PC-9 (cell line): ENCODE measurements around the gene OR13J1. TPM values are rescaled to one million over a fixed set of nuclear protein-coding genes. Genes with fewer than 3 reads are reported as not detected.

ENCODE experiments used
- BruUV-seq: library from RNA; stranded (reverse); fragments of 400-500 nt; replicated peaks from 2 replicates; lab custom pipeline; 2021; lab: Mats Ljungman, UMichigan
- CTCF ChIA-PET: fragments of 300-600 bp; sonication (Branson Sonifier 250); formaldehyde crosslinking; loops from one replicate; lab custom pipeline; 2022; ENCODE audit warnings: antibody characterized with exemption; lab: Charles Lee
- POLR2A ChIA-PET: fragments of 300-600 bp; sonication (Branson Sonifier 250); formaldehyde crosslinking; loops from one replicate; lab custom pipeline; 2022; ENCODE audit warnings: antibody characterized with exemption; ENCODE audit not compliant: unreplicated experiment; lab: Charles Lee
- DNase-seq, 2 experiments: peaks; one replicate each; pipeline versions ENCODE4 v3.0.0 to v3.0.0-alpha.2; 2015 to 2022; ENCODE audit warnings: mixed read lengths in 1 of 2
- H2AFZ ChIP-seq: fragments of 200-600 bp; sonication (generic); 2 replicates; pipeline ENCODE4 v1.8.1; 2017; ENCODE audit warnings: antibody characterized with exemption
- H3F3A ChIP-seq: fragments of 200-600 bp; sonication (generic); 2 replicates; pipeline ENCODE4 v1.8.1; 2017; ENCODE audit warnings: antibody characterized with exemption, mild to moderate bottlenecking, low read depth; ENCODE audit not compliant: insufficient read depth
- H3K27ac ChIP-seq: fragments of 200-600 bp; sonication (generic); 2 replicates; pipeline ENCODE4 v1.6.1; 2016; ENCODE audit warnings: mixed run types
- H3K27me3 ChIP-seq: fragments of 200-600 bp; sonication (generic); 2 replicates; pipeline ENCODE4 v1.6.1; 2016; ENCODE audit warnings: low read depth, mixed run types; ENCODE audit not compliant: insufficient read depth
- H3K36me3 ChIP-seq: fragments of 200-600 bp; sonication (generic); 2 replicates; pipeline ENCODE4 v1.6.1; 2016; ENCODE audit warnings: low read depth, mixed run types
- H3K4me1 ChIP-seq: fragments of 200-600 bp; sonication (generic); replicated peaks from 2 replicates; pipeline ENCODE4 v1.6.1; 2016; ENCODE audit warnings: mixed run types; ENCODE audit not compliant: insufficient read depth
- H3K4me2 ChIP-seq: fragments of 200-600 bp; sonication (generic); 2 replicates; pipeline ENCODE4 v1.6.1; 2017; ENCODE audit warnings: mixed run types
- H3K4me3 ChIP-seq: fragments of 200-600 bp; sonication (generic); 2 replicates; pipeline ENCODE4 v1.6.1; 2016; ENCODE audit warnings: mixed run types
- H3K79me2 ChIP-seq: fragments of 200-600 bp; sonication (generic); 2 replicates; pipeline ENCODE4 v1.6.1; 2017; ENCODE audit warnings: low read depth, mixed run types
- H3K9me2 ChIP-seq: fragments of 200-600 bp; sonication (generic); 2 replicates; pipeline ENCODE4 v1.8.1; 2017; ENCODE audit warnings: mild to moderate bottlenecking; ENCODE audit not compliant: insufficient read depth
- H3K9me3 ChIP-seq: fragments of 200-600 bp; sonication (generic); 2 replicates; pipeline ENCODE4 v1.8.1; 2016; ENCODE audit warnings: low read depth; ENCODE audit not compliant: insufficient read depth
- H4K20me1 ChIP-seq: fragments of 200-600 bp; sonication (generic); 2 replicates; pipeline ENCODE4 v1.8.1; 2017; ENCODE audit not compliant: insufficient read depth
- EZH2 ChIP-seq: fragments of 200-600 bp; sonication (generic); IDR thresholded peaks from 2 replicates; pipeline ENCODE4 v1.8.0; 2017; ENCODE audit warnings: antibody characterized with exemption, low read depth
- intact Hi-C: fragments of 100-400 bp; cut with micrococcal nuclease; formaldehyde crosslinking; loops from one replicate; pipeline ENCODE4 v1.10.0; 2022; ENCODE audit not compliant: unreplicated experiment
- total RNA-seq: library from RNA; stranded (reverse); gene quantifications from 2 replicates; pipeline ENCODE4 v1.2.3, GENCODE V29; 2021
- TF ChIP-seq, protein P1 (sequence below): fragments of 200-600 bp; sonication (generic); conservative IDR thresholded peaks from 2 replicates; pipeline ENCODE4 v1.6.1; 2017; ENCODE audit warnings: mixed run types, antibody characterized with exemption, mild to moderate bottlenecking, moderate library complexity

OR13J1 gene
- total RNA-seq, 1 experiment from 2014 or later: not detected

DNA sequence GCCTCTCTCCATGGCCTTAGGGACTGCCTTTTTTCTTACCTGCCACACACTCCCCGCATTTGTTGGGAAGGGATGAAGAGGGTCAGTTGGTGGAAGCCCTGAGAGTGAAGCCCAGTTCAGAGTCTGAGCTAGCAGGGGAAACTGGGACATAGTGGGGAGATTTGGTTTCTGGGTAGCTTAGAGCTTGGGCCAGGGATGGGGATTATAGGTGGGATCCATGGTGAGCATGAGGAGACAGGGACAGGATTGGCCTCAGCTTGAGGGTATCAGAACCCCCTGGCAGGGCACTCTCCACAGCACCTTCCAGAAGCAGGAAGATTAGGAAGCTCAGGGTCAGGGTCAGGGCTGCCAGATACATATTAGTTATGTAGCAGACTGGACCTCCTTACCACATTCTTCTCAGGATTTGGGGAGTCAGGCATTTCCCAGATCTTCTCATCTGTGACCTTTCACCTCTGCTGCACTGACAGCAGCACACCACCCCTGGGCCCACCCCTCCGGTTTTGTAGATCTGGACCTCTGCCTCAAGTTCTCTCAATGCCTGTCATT, 17.9 kb downstream of the OR13J1 start:
- H3K9me2 ChIP-seq: no peaks in the 10 kb centered on the region
- no peaks in the 10 kb centered on the region for H3K79me2 ChIP-seq
- intact Hi-C loops: no loop called here
- TF ChIP-seq, protein P1, sequence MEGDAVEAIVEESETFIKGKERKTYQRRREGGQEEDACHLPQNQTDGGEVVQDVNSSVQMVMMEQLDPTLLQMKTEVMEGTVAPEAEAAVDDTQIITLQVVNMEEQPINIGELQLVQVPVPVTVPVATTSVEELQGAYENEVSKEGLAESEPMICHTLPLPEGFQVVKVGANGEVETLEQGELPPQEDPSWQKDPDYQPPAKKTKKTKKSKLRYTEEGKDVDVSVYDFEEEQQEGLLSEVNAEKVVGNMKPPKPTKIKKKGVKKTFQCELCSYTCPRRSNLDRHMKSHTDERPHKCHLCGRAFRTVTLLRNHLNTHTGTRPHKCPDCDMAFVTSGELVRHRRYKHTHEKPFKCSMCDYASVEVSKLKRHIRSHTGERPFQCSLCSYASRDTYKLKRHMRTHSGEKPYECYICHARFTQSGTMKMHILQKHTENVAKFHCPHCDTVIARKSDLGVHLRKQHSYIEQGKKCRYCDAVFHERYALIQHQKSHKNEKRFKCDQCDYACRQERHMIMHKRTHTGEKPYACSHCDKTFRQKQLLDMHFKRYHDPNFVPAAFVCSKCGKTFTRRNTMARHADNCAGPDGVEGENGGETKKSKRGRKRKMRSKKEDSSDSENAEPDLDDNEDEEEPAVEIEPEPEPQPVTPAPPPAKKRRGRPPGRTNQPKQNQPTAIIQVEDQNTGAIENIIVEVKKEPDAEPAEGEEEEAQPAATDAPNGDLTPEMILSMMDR: no peak
- TF ChIP-seq EZH2: no peak
- H3K4me1 ChIP-seq: no peaks in the 10 kb centered on the region
- no peak overlapping the region for H2AFZ ChIP-seq
- H3F3A ChIP-seq: no peaks in the 10 kb centered on the region
- no peaks in the 10 kb centered on the region for H3K9me3 ChIP-seq
- DNase-seq: no peak
- H3K27ac ChIP-seq: no peak overlapping the region
- BruUV-seq: no TSS peak
- no peak overlapping the region for H3K4me2 ChIP-seq
- ChIA-PET POLR2A (no interaction called here), CTCF (interaction anchor here (0.7 kb wide), 1 partner anchor 463 kb away, joined by 3 read pairs; no protein-coding TSS in a partner anchor)
- H3K4me3 ChIP-seq: no peak overlapping the region
- no peaks in the 10 kb centered on the region for H3K36me3 ChIP-seq
- H4K20me1 ChIP-seq: no peaks in the 10 kb centered on the region
- H3K27me3 ChIP-seq: no peaks in the 10 kb centered on the region

DNA sequence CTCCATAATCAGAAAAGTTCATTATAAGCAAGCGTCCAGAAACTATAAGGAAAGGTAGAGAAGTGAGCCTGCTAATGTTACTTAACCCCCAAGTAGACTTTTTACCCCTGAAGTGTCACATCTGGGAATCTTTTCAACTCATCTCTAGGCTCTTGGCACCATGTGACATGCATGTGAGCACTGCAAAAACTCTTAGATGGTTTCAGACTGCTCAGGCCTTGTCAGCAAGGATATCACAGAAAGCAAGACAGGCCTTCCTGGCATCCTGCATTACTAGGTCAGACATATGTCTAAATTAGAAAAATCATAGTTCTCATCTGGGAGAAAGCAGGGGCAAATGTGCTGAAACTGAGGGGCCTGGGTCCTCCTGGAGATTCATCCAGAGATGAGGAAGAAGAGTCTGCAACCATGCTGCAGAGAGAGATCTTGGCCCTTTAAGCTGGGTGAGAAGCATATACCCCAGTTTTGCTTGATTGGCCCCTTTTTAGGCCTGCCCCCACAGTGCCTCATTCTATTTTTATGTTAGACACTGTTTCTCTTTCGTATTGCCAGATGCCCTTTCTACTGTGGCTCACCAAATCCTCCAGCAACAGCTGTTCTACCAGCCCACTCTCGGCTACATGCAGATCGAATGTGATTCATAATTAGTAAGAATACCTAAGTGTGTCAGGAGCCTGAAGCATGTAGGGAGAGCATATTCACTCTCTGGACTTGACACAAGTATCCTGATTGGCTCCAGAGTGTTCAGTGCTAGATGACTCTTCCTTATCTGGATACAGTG, 22.2 kb downstream of the OR13J1 start:
- no peak overlapping the region for H3K4me2 ChIP-seq
- H3K9me2 ChIP-seq: no peaks in the 10 kb centered on the region
- H3K9me3 ChIP-seq: no peaks in the 10 kb centered on the region
- no peak for TF ChIP-seq EZH2
- TF ChIP-seq, protein P1: no peak
- H3K36me3 ChIP-seq: no peaks in the 10 kb centered on the region
- BruUV-seq: no TSS peak
- H3K79me2 ChIP-seq: no peaks in the 10 kb centered on the region
- H4K20me1 ChIP-seq: no peaks in the 10 kb centered on the region
- ChIA-PET CTCF (no interaction called here), POLR2A (no interaction called here)
- no peak overlapping the region for H2AFZ ChIP-seq
- no peaks in the 10 kb centered on the region for H3K27me3 ChIP-seq
- no peak for DNase-seq
- intact Hi-C loops: no loop called here
- H3K4me3 ChIP-seq: no peak overlapping the region
- no peak overlapping the region for H3K27ac ChIP-seq
- peaks cover 6% of the 10 kb centered on the region for H3F3A ChIP-seq
- peaks cover 18% of the 10 kb centered on the region for H3K4me1 ChIP-seq

DNA sequence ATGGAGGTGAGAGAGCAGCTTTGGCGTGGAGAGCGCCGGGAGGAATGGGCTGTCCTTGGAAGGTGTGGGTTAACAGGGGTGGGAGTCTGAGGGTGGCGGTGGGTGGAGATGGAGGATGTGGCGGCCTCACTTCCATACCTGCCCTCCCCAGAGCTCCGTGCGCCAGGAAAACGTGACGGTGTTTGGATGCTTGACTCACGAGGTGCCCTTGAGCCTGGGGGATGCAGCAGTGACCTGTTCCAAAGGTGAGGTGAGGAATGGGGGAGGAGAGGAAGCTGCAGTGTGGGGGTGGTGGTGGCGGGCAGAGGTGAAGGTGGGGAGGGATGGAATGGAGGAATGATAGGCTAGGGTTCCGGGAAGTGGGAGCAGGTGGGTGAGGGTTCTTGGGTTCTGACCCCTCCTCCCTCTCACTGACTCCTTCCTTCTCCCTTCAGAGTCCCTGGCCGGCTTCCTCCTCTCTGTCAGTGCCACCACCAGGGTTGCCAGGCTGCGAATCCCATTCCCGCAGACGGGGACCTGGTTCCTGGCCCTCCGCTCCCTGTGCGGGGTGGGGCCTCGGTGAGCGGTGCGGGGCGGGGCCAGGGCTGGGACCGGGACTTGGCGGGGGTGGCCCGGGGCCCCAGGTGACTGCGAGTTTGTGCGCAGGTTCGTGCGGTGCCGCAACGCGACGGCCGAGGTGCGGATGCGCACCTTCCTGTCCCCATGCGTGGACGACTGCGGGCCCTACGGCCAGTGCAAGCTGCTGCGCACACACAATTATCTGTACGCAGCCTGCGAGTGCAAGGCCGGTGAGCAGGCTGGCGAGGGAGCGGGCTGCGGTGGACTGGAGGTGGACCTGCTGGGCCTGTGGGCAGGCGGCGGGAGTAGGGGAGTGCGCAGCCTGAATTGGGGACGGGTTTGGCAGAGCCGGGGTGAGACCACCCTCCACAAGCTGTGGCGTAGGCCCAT, 24.1 kb downstream of the OR13J1 start:
- no peaks in the 10 kb centered on the region for H3K36me3 ChIP-seq
- H4K20me1 ChIP-seq: no peaks in the 10 kb centered on the region
- peaks cover 6% of the 10 kb centered on the region for H3F3A ChIP-seq
- ChIA-PET POLR2A (interaction anchor here (0.5 kb wide), 1 partner anchor 65 kb away, joined by 3 read pairs; no protein-coding TSS in a partner anchor), CTCF (no interaction called here)
- peaks cover 18% of the 10 kb centered on the region for H3K4me1 ChIP-seq
- no peaks in the 10 kb centered on the region for H3K79me2 ChIP-seq
- no peaks in the 10 kb centered on the region for H3K27me3 ChIP-seq
- H3K9me2 ChIP-seq: no peaks in the 10 kb centered on the region
- peak overlapping the region; percentile 64; the same call in 1 of the 2 replicates for H3K27ac ChIP-seq
- BruUV-seq: no TSS peak
- intact Hi-C loops: no loop called here
- no peak overlapping the region for H3K4me3 ChIP-seq
- H3K9me3 ChIP-seq: no peaks in the 10 kb centered on the region
- 0 out of 2 replicates have a peak overlapping the region, but pooled peaks have one; percentile 42 for H3K4me2 ChIP-seq
- no peak overlapping the region for H2AFZ ChIP-seq
- DNase-seq: no peak
- TF ChIP-seq, protein P1: no peak
- no peak for TF ChIP-seq EZH2
